H9 (cell line): ENCODE measurements around the gene GCN1. TPM values are rescaled to one million over a fixed set of nuclear protein-coding genes. Genes with fewer than 3 reads are reported as not detected.
"Not testable (repeated sequence)": the region's sequence is repeated elsewhere in the genome, so short reads cannot be mapped to it uniquely, and the experiment has no call there.

Source experiments
- DNase-seq: peaks from one replicate; pipeline ENCODE4 v3.0.0-alpha.2; 2017
- H2AFZ ChIP-seq: one replicate; pipeline ENCODE4 v1.6.1; 2013; ENCODE audit warnings: mild to moderate bottlenecking, low read length, control low read depth, moderate library complexity
- H2AK5ac ChIP-seq: 2 replicates; pipeline ENCODE4 v1.6.1; 2013; ENCODE audit warnings: low read length, control low read depth, mixed read lengths; ENCODE audit not compliant: insufficient read length
- H2BK120ac ChIP-seq: one replicate; pipeline ENCODE4 v1.6.1; 2013; ENCODE audit warnings: low read depth, mild to moderate bottlenecking, low read length, control low read depth, inconsistent platforms; ENCODE audit not compliant: poor library complexity, severe bottlenecking
- H2BK12ac ChIP-seq: 2 replicates; pipeline ENCODE4 v1.6.1; 2013; ENCODE audit warnings: low read length, control low read depth, mixed read lengths, low read depth; ENCODE audit not compliant: insufficient read length
- H2BK15ac ChIP-seq: 2 replicates; pipeline ENCODE4 v1.6.1; 2013; ENCODE audit warnings: low read depth, low read length, control low read depth
- H2BK20ac ChIP-seq: one replicate; pipeline ENCODE4 v1.6.1; 2013; ENCODE audit warnings: low read depth, mild to moderate bottlenecking, low read length, control low read depth, inconsistent platforms; ENCODE audit not compliant: poor library complexity, severe bottlenecking
- H2BK5ac ChIP-seq: 2 replicates; pipeline ENCODE4 v1.6.1; 2013; ENCODE audit warnings: low read length, control low read depth, mixed read lengths; ENCODE audit not compliant: insufficient read length
- H3K14ac ChIP-seq: 2 replicates; pipeline ENCODE4 v1.6.1; 2013; ENCODE audit warnings: low read length, control low read depth; ENCODE audit not compliant: insufficient read depth
- H3K18ac ChIP-seq: 2 replicates; pipeline ENCODE4 v1.6.1; 2013; ENCODE audit warnings: low read depth, mild to moderate bottlenecking, mixed read lengths, low read length, control low read depth; ENCODE audit not compliant: insufficient read length
- H3K23ac ChIP-seq: 2 replicates; pipeline ENCODE4 v1.6.1; 2013; ENCODE audit warnings: low read length, control low read depth, mixed read lengths, low read depth; ENCODE audit not compliant: insufficient read length
- H3K23me2 ChIP-seq: 2 replicates; pipeline ENCODE4 v1.6.1; 2013; ENCODE audit warnings: low read depth, mild to moderate bottlenecking, mixed read lengths, low read length, control low read depth; ENCODE audit not compliant: insufficient read length, poor library complexity, severe bottlenecking
- H3K27ac ChIP-seq: 2 replicates; pipeline ENCODE4 v1.5.1; 2013; ENCODE audit warnings: low read length, control low read depth, mixed read lengths, low read depth; ENCODE audit not compliant: insufficient read length
- H3K27me3 ChIP-seq: 2 replicates; pipeline ENCODE4 v1.6.1; 2013; ENCODE audit warnings: low read length, control low read depth, inconsistent platforms; ENCODE audit not compliant: insufficient read depth
- H3K4ac ChIP-seq: 2 replicates; pipeline ENCODE4 v1.6.1; 2013; ENCODE audit warnings: low read depth, mild to moderate bottlenecking, control low read depth, inconsistent platforms, low read length, moderate library complexity
- H3K4me1 ChIP-seq: 2 replicates; pipeline ENCODE4 v1.6.1; 2013; ENCODE audit warnings: low read length, control low read depth, inconsistent platforms; ENCODE audit not compliant: insufficient read depth
- H3K4me2 ChIP-seq: 2 replicates; pipeline ENCODE4 v1.6.1; 2013; ENCODE audit warnings: low read length, control low read depth, mixed read lengths; ENCODE audit not compliant: insufficient read length, insufficient read depth
- H3K56ac ChIP-seq: 2 replicates; pipeline ENCODE4 v1.6.1; 2013; ENCODE audit warnings: low read depth, mild to moderate bottlenecking, mixed read lengths, low read length, control low read depth; ENCODE audit not compliant: insufficient read length
- H3K79me1 ChIP-seq: 2 replicates; pipeline ENCODE4 v1.6.1; 2013; ENCODE audit warnings: low read depth, mild to moderate bottlenecking, moderate library complexity, low read length, control low read depth, inconsistent platforms; ENCODE audit not compliant: insufficient read depth, poor library complexity, severe bottlenecking
- H3K79me2 ChIP-seq: 2 replicates; pipeline ENCODE4 v1.6.1; 2013; ENCODE audit warnings: low read length, control low read depth, inconsistent platforms; ENCODE audit not compliant: insufficient read depth
- H3K9ac ChIP-seq: 2 replicates; pipeline ENCODE4 v1.6.1; 2013; ENCODE audit warnings: low read length, control low read depth, mixed read lengths; ENCODE audit not compliant: insufficient read length; ENCODE audit errors: extremely low read depth
- H3K9me3 ChIP-seq: one replicate; pipeline ENCODE4 v1.6.1; 2013; ENCODE audit warnings: low read depth, low read length, inconsistent platforms; ENCODE audit not compliant: control insufficient read depth
- H3T11ph ChIP-seq: one replicate; pipeline ENCODE4 v1.6.1; 2013; ENCODE audit warnings: mild to moderate bottlenecking, low read length, control low read depth, inconsistent platforms
- H4K20me1 ChIP-seq: one replicate; pipeline ENCODE4 v1.6.1; 2013; ENCODE audit not compliant: control insufficient read depth, insufficient read length, insufficient read depth
- H4K5ac ChIP-seq: 2 replicates; pipeline ENCODE4 v1.6.1; 2013; ENCODE audit warnings: low read depth, mild to moderate bottlenecking, mixed read lengths, low read length, control low read depth; ENCODE audit not compliant: insufficient read length
- H4K8ac ChIP-seq: replicated peaks from 2 replicates; pipeline ENCODE4 v1.6.1; 2013; ENCODE audit warnings: low read length, control low read depth, mixed read lengths, low read depth; ENCODE audit not compliant: insufficient read length
- H4K91ac ChIP-seq: 2 replicates; pipeline ENCODE4 v1.6.1; 2013; ENCODE audit warnings: low read depth, mild to moderate bottlenecking, moderate library complexity, mixed read lengths, low read length, control low read depth; ENCODE audit not compliant: insufficient read length
- H3K27ac Mint-ChIP-seq, 3 experiments: 2 replicates in 2 of 3; 3 replicates in 1 of 3; pipeline ENCODE4 v1.8.0; 2020 to 2021; ENCODE audit warnings: mixed read lengths in 3 of 3, mild to moderate bottlenecking in 1 of 3, moderate library complexity in 1 of 3
- H3K27me3 Mint-ChIP-seq: 2 replicates; pipeline ENCODE4 v1.8.0; 2021; ENCODE audit warnings: low read depth, mild to moderate bottlenecking, moderate library complexity, mixed read lengths
- H3K36me3 Mint-ChIP-seq, 3 experiments: 2 replicates in 2 of 3; 3 replicates in 1 of 3; pipeline ENCODE4 v1.8.0; 2020 to 2021; ENCODE audit warnings: low read depth in 3 of 3, mixed read lengths in 3 of 3; ENCODE audit not compliant: insufficient read depth in 1 of 3
- H3K4me1 Mint-ChIP-seq, 2 experiments: 2 replicates each; pipeline ENCODE4 v1.8.0; 2020; ENCODE audit warnings: mixed read lengths in 2 of 2
- H3K4me3 Mint-ChIP-seq, 2 experiments: 2 replicates in 1 of 2; 3 replicates in 1 of 2; pipeline ENCODE4 v1.8.0; 2020 to 2021; ENCODE audit warnings: mild to moderate bottlenecking in 2 of 2, mixed read lengths in 2 of 2, moderate library complexity in 1 of 2
- H3K9me3 Mint-ChIP-seq, 2 experiments: 2 replicates in 1 of 2; 3 replicates in 1 of 2; pipeline ENCODE4 v1.8.0; 2020; ENCODE audit warnings: mild to moderate bottlenecking in 2 of 2, mixed read lengths in 2 of 2, moderate library complexity in 1 of 2
- CTCF ChIP-seq: fragments of 200-600 bp; sonication (generic); conservative IDR thresholded peaks from 3 replicates; pipeline ENCODE4 v1.8.0; 2021; ENCODE audit warnings: antibody characterized with exemption, mild to moderate bottlenecking
- WGBS: extraction: QIAGEN DNeasy Blood & Tissue Kit; methylation state at CpG from one replicate; pipeline ENCODE4 v1.1.7; 2013; ENCODE audit warnings: missing lambda C conversion rate, low lambda C conversion rate, mixed read lengths; ENCODE audit not compliant: insufficient read length; ENCODE audit errors: extremely low coverage; 5-methylcytosine and 5-hydroxymethylcytosine counted together
- total RNA-seq: library from RNA; stranded (reverse); gene quantifications from 2 replicates; pipeline ENCODE4 v1.2.1, GENCODE V29; 2021

GCN1 gene
- total RNA-seq, 1 experiment from 2014 or later, result 137 TPM

GRCh38 chr12:120237360-120238171 lies 43.1 kb upstream of the GCN1 start:
- Mint-ChIP-seq H3K27ac (peak overlapping the region in 2 of 3 experiments; percentile 75 to 84; a peak in 3 of 7 replicates), H3K4me1 (peaks cover 59 to 62% of the 10 kb centered on the region in 2 experiments), H3K27me3 (no peaks in the 10 kb centered on the region), H3K36me3 (peaks cover 0 to 2% (median 0%) of the 10 kb centered on the region in 3 experiments; a peak in 2 of 7 replicates), H3K9me3 (no peaks in the 10 kb centered on the region), H3K4me3 (no peak overlapping the region)
- Histone ChIP-seq H3K14ac (no peak overlapping the region; the same call in 1 of the 2 replicates), H3K4me2 (no peak overlapping the region), H2BK15ac (no peak overlapping the region), H3K27me3 (no peaks in the 10 kb centered on the region), H3K9me3 (no peaks in the 10 kb centered on the region), H3K18ac (no peak overlapping the region), H4K91ac (no peak overlapping the region), H4K20me1 (no peaks in the 10 kb centered on the region), H4K5ac (no peak overlapping the region), H3K9ac (no peak overlapping the region), H2AK5ac (no peak overlapping the region), H4K8ac (no peak overlapping the region), H3K4me1 (peaks cover 18% of the 10 kb centered on the region), H2AFZ (no peak overlapping the region), H3K23me2 (no peaks in the 10 kb centered on the region), H2BK12ac (no peak overlapping the region), H3K27ac (no peak overlapping the region), H2BK120ac (no peak overlapping the region), H3K56ac (no peak overlapping the region), H2BK20ac (no peak overlapping the region), H3K4ac (no peak overlapping the region), H3T11ph (no peak overlapping the region), H3K79me1 (peaks cover 5% of the 10 kb centered on the region), H2BK5ac (no peak overlapping the region), H3K79me2 (peaks cover 26% of the 10 kb centered on the region; the same call in 1 of the 2 replicates), H3K23ac (no peak overlapping the region)
- no peak for TF ChIP-seq CTCF
- WGBS, result no CpG with 5 or more reads among the region's 13 CpGs
- DNase-seq, result no peak

- not testable (repeated sequence) for H4K8ac ChIP-seq, H3T11ph ChIP-seq, H3K9ac ChIP-seq, H3K27ac ChIP-seq, H3K36me3 Mint-ChIP-seq, H3K14ac ChIP-seq, H3K9me3 ChIP-seq, H3K56ac ChIP-seq, H3K27me3 Mint-ChIP-seq, H4K91ac ChIP-seq, H2AFZ ChIP-seq, H3K23ac ChIP-seq, H3K4me2 ChIP-seq, H3K27me3 ChIP-seq, H2AK5ac ChIP-seq, H3K4me3 Mint-ChIP-seq, H3K27ac Mint-ChIP-seq, H2BK12ac ChIP-seq, DNase-seq, H3K79me1 ChIP-seq, H2BK120ac ChIP-seq, H4K5ac ChIP-seq, H2BK20ac ChIP-seq, H3K4ac ChIP-seq, H3K18ac ChIP-seq, H2BK15ac ChIP-seq, H4K20me1 ChIP-seq, H3K9me3 Mint-ChIP-seq, H2BK5ac ChIP-seq, H3K23me2 ChIP-seq
- Histone ChIP-seq H3K4me1 (peaks cover 22% of the 10 kb centered on the region), H3K79me2 (peaks cover 25% of the 10 kb centered on the region; the same call in 1 of the 2 replicates)
- peaks cover 61 to 69% of the 10 kb centered on the region in 2 experiments for H3K4me1 Mint-ChIP-seq
- WGBS, result no CpG with 5 or more reads among the region's 3 CpGs
Observed at GRCh38 chr12:120236809-120237208, 42.3 kb upstream of the GCN1 start.
